Renal cortex interstitium (tissue), 15 donors: ENCODE measurements around the gene SLC22A9. TPM values are rescaled to one million over a fixed set of nuclear protein-coding genes. Genes with fewer than 3 reads are reported as not detected.
"Not testable (repeated sequence)": the region's sequence is repeated elsewhere in the genome, so short reads cannot be mapped to it uniquely, and the experiment has no call there.

ENCODE experiments used
- DNase-seq, 11 donors: peaks; one replicate each; pipeline ENCODE4 v3.0.0-alpha.2; 2013; ENCODE audit warnings: low read depth in 9 of 11, low spot score in 4 of 11; ENCODE audit errors: extremely low read depth in 1 of 11
- long read RNA-seq, 16 experiments: transcript quantifications; one replicate each; lab custom pipeline, GENCODE V29; 2026
- polyA plus RNA-seq, 3 donors: library from polyadenylated mRNA; unstranded; fragments of 120-200 nt; gene quantifications; one replicate each; pipeline ENCODE4 v1.2.1, GENCODE V29; 2013; ENCODE audit not compliant: insufficient read length in 3 of 3

The SLC22A9 gene
- not detected for polyA plus RNA-seq
- long read RNA-seq, donor 1, result 0 reads
- long read RNA-seq, donor 2, result 0 reads
- long read RNA-seq, donor 3, result 0 reads
- long read RNA-seq, donor 4, result 0 reads
- long read RNA-seq, donor 5, result 0 reads
- long read RNA-seq, donor 6, result 0 reads
- long read RNA-seq, donor 7, result 0 reads
- long read RNA-seq, donor 8, result 0 reads
- long read RNA-seq, donor 9, result 0 reads
- long read RNA-seq, donor 10, result 0 reads
- long read RNA-seq, donor 11, result 0 reads
- long read RNA-seq, donor 12, result 0 reads
- long read RNA-seq, donor 13, result 0 reads
- long read RNA-seq, donor 14, result 0 reads
- long read RNA-seq, donor 15, result 0 reads
- long read RNA-seq, donor 16, result 0 reads

DNA sequence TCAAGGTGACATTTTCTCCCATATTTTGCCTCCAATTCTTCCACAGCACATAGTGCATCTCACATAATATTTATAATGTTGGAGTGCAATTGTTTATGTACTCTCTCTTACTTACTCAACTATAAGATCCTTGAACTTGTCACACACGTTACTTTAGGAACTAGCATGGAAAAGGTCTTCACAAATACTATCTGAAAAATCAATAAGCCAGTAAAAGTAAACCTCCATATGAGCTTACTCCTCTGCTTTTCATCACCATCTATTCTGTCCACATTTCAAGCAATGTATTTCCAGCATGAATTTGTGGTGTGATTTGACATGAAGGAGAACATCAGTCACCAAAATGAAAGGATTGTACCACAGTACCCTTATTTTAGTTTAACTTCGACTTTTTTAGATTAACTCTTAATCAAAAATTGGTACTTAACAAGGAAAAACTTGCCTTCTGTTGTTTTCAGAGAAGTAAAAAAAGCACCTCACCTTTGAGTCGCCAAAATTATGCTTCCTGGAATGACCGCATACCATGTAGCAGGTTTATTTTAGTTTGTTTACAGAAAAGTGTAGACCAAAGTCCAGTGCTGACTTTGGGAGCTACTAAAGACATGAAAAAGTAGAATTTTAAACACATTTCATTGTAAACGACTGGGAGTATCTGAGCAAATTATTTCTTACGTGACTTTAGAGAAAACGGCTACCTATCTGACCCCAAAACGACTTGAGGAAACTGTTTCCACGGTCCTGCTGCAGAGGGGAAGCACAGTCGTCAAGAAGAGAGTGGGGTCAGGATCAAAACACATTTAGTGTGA lies at the start of gene SLC22A9:
Gene SLC22A9 (plus strand): TSS at position 621 of the 806 bp plus-strand sequence. CDS start 272 bp downstream, outside the sequence.
- no peak for DNase-seq

DNA sequence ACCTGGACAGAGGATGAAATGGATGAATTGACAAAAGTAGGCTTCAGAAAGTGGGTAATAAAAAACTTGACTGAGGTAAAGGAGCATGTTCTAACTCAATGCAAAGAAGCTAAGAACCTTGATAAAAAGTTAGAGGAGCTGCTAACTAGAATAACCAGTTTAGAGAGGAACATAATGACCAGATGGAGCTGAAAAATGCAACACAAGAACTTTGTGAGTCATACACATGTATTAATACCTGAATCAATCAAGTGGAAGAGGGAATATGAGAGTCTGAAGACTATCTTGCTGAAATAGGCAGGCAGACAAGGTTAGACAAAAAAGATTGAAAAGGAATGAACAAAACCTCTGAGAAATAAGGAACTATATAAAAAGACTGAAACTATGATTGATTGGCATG lies 47.9 kb upstream of the SLC22A9 start:
- DNase-seq, result no peak

DNA sequence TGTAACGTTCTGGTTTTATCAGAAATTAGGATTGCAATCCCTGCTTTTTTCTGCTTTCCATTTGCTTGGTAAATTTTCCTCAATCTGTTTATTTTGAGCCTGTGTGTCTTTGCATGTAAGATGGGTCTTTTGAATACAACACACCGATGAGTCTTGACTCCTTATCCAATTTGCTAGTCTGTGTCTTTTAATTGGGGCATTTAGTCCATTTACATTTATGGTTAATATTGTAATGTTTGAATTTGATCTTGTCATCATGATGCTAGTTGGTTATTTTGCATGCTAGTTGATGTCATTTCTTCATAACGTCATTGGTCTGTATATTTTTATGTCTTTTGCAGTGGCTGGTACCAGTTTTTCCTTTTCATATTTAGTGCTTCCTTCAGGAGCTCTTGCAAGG lies 34.5 kb upstream of the SLC22A9 start:
- not testable (repeated sequence) for DNase-seq

DNA sequence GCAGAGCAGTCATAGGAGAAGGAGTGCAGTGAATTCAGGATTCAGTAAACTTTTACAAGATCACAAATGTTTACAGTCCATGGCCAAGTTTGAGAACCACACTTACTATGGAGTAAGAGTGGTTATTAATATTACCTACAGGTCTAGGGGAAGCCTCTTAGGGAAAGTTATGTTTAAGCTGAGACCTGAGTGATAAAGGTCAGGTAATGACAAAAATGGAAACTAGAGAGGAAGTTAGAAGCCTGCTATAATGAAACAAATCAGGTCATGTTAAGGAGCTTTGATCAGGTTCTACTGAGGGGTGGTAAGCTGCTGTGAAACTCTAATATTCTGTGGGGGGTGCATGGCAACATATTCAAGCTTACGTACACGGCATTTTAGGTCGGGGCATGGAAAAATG lies 32.5 kb upstream of the SLC22A9 start:
- DNase-seq, result no peak

DNA sequence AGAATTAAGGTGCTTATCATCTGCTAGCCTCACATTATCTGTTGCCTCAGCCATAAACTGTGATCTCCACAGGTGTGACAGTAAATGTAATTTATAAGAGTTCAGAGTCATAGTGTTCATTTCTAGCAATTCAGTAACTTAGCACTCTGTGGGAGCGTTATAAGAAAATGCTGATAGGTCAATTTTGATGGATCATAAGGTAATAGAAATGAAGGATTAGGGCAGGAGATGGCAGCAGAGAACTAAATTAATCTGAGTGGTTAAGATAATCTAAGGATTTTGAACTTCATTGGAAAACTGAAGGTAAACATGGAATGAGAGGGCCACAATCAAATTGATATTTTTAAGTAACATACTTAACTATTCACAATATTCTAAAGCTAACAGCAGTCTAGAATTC lies 26.5 kb upstream of the SLC22A9 start:
- DNase-seq, result no peak

DNA sequence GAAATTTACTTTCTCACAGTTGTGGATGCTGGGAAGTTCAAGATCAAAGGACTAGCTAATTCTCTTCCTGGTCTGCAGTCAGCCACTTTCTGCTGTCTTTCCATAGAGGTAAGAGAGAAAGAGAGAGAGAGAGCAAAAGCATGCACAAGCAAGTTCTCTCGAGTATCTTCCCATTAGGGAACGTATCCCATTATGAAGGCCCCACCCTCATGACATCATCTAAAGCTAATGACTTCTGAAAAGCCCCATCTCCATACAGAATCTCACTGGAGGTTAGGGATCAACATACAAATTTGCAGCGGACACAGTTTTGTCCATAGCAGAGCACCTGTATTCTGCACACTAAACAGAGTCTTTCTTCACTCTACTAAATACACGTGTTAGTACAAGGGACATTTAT lies 17.4 kb upstream of the SLC22A9 start:
- no peak for DNase-seq

DNA sequence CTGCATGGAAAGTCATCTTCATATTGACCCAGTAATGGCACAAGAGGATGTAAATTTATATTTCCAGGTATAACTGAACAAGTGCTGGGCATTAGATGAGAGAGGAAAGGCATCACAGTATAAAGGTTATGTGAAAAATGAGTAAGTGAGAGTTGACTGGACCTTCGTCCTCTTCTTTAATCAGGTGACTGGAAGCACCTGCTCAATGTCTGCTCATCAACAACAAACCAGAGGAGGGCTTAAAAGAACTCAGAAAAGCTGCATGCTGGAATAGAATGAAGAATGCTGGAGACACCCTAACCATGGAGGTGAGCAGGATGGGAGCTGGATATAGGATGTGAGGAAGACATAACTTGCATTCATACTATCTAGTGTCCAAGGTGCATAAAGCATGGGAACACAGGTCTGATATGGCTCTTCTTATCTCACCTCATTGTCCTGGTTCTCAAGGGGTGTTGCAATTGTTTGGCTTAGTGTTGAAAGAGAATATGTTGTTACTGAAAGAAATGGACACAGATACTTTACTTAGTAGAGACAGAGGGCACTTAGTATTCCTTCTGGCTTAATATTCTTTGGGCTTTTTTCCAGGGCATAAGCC lies 7.3 kb upstream of the SLC22A9 start:
- DNase-seq, result no peak

DNA sequence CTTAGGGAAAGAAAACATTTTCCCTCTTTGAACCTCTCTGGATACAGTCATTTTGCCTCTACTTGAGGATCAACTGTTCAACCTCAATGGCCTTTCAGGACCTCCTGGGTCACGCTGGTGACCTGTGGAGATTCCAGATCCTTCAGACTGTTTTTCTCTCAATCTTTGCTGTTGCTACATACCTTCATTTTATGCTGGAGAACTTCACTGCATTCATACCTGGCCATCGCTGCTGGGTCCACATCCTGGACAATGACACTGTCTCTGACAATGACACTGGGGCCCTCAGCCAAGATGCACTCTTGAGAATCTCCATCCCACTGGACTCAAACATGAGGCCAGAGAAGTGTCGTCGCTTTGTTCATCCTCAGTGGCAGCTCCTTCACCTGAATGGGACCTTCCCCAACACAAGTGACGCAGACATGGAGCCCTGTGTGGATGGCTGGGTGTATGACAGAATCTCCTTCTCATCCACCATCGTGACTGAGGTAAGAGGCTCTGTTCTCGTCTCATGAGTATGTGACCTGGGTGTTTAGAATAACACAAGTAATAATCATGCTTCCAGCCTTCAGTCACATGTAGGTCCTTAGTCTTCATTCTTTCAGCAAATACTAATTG lies 495 bp downstream of the SLC22A9 start:
- no peak for DNase-seq

DNA sequence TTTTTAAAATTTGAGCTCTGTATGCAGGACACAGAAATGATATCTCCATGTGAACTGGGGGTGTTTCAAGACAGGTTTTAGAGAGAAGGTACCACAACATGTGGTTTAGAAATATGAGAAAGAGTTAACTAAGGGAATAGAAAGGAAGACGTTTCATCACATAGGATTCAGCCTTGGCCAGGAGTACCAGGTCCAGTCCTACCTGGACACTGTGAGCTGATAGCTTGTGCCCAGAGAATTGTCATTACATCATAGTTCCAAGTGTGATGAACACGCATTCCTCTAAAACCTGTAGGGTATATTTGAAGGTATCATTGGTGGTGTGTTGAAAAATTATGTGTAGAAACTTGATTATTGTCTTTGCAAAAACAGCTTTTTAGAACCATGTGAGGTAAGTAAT lies 1.8 kb downstream of the SLC22A9 start:
- DNase-seq, result no peak

DNA sequence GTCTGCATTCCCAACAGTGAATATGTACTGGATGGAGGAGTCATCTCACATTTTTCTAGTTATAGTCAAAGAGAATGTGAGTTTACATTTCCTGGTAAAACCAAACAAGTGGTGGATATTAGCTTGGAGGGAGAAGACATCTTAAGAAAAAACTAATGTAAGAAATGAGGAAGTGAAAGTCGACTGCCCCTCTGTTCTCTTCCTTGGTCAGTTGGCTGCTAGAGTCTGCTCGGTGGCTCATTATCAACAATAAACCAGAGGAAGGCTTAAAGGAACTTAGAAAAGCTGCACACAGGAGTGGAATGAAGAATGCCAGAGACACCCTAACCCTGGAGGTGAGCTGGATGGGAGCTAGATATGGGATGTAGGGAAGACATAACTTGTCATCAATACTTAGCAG lies 5.8 kb downstream of the SLC22A9 start:
- DNase-seq, result no peak

DNA sequence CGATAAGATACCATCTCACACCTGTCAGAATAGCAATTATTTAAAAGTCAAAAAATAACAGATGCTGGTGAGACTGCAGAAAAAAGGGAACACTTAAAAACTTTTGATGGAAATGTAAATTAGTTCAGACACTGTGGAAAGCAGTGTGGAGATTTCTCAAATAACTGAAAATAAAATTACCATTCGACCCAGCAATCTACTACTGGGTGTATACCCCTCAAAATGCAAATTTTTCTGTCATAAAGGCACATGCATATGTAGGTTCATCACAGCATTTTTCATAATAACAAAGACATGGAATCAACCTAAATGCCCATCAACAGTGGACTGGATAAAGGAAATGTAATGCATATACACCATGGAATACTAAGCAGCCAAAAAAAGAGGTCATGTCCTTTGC lies 10.5 kb downstream of the SLC22A9 start:
- DNase-seq, result no peak

DNA sequence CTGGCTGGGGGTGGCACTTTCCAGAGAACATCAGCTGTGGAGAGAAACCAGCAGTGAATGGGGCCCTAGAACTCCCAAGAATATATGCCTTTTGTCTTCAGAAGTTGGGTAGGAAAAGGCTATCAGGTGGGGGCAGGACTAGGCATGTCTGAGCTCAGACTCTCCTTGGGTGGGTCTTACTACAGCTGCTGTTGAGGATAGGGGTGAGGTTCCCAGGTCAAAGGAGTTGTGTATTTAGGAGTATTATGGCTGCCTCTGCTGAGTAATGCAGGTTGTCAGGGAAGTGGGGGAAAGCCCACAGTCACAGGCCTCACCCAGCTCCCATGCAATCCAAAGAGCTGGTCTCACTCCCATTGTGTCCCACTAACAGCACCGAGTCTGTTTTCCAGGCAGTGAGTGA lies 26.1 kb downstream of the SLC22A9 start:
- no peak for DNase-seq

DNA sequence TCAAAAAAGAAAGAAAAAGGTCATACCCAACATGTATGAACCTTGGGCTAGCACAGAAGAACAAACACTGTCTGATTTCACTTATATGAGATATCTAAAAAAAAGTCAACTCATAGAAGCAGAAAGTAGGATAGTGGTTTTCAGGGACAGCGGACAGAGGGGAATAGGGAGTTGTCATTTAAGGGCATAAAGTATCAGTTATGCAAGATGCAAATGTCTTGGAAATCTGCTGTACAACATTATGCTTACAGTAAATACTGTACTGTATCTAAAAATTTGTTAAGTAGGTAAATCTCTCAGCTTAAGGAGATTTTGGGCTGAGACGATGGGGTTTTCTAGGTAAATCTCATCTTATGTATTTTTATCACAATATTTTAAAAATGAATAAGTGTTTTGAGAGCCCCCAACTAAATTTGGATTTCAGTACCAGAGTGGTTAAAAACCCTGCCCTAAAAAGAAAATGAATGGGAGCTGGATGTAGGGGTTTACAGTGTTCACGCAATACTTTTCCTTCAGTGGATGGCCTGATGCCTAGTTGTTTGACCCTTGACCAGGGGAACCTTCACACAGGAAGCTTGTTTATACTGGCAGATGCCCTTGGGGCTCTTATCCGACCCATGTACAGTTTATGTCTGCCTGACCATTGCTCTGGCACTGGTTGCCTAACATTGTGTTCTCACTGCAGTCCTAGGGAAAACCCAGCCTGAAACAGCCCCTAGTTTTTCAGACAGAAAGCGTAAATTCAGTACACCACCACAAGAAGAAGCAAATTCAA lies 34.8 kb downstream of the SLC22A9 start:
- no peak for DNase-seq

DNA sequence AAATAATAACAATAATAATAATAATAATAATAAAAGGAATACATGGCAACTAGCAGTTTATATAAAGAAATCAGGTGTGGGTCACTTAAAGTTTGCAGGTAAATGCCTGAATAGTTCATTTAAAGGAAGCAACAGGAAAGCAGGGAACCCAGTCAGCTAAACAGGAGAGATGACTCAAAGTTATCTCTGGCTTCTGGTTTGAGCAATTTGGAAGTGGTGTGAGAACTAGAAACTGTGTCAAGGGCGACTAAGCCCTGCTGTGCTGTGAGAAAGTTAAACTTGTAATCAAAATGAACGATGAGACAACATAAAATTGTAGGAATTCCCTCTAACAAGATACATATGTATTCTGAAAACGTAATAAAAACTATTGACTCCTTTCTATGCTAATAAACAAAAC lies 35.5 kb downstream of the SLC22A9 start:
- DNase-seq, result no peak

DNA sequence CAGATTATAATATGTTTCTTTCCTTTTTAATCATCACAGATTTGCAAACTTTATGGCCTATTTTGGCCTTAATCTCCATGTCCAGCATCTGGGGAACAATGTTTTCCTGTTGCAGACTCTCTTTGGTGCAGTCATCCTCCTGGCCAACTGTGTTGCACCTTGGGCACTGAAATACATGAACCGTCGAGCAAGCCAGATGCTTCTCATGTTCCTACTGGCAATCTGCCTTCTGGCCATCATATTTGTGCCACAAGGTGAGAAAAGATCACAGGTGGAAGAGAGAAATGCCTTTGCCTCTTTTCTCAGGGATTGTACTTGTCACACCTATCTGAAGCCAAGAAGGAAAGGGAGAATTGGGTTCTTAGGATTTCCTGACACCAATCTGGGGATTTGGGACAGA lies 36.9 kb downstream of the SLC22A9 start:
- DNase-seq, result no peak

DNA sequence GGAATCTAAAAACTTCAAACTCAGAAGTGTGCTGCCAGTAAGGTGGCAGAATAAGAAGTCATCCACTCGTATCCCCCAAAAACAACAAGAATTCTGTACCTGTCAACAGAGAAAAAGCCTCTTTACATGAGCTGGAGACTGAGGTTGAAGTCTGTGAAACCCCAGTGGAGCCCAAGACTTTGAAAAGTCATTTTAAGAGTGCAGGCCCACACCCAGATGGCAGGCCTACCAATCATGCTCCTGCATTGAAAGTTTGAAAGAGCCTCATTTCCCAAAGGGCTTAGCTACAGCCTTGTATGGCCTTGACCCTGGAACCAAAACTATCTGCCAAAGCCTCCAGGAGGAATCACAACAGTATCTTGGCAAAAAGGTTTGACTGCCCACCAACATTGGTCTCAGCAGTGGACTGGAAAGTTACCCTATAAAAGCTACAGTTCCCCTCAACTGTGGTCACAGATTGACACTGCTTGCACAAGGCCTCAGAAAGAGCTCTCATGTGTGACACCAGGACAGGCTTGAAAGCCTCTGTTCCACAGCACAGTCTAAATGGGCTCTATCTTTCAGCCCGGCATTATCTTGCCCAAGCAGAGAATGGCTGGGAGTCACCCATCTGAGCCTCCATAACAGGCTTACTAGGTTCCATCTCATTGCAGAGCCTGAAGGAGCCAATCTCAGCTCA lies 47.7 kb downstream of the SLC22A9 start:
- DNase-seq, result no peak

DNA sequence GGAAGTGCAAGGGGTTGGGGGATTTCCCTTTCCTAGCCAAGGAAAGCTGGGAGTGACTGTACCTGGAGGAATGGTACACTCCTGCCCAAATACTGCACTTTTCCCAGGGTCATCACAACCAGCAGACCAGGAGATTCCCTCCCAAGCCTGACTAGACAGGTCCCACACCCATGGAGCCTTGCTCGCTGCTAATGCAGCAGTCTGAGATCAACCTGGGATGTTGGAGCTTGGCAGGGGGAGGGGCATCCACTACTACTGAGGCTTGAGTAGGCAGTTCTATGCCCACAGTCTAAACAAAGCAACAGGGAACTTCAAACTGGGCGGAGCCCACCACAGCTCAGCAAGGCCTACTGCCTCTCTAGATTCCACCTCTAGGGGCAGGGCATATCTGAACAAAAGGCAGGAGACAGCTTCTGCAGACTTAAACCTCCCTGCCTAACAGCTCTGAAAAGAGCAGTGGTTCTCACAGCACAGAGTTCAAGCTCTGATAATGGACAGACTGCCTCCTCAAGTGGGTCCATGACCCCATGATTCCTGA lies 58.5 kb downstream of the SLC22A9 start:
- DNase-seq, result no peak

DNA sequence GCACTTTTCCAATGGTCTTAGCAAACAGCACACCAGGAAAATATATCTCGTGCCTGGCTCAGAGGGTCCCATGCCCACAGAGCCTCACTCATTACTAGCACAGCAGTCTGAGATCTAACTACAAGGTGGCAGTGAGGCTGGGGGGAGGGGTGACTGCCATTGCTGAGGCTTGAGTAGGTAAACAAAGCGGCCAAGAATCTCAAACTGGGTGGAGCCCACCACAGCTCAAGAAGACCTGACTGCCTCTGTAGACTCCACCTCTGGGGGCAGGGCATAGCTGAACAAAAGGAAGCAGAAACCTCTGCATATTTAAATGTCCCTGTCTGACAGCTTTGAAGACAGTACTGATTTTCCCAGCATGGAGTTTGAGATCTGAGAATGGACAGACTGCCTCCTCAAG lies 61.1 kb downstream of the SLC22A9 start:
- not testable (repeated sequence) for DNase-seq
